K562 (cell line): ENCODE measurements around the gene HIP1R. TPM values are rescaled to one million over a fixed set of nuclear protein-coding genes. Genes with fewer than 3 reads are reported as not detected.

Source experiments
- ATAC-seq: fragments of 200-7000 bp; cut with Tn5 transposase; 3 replicates; pipeline ENCODE4 v1.9.1; 2020; ENCODE audit warnings: moderate library complexity
- BruUV-seq: library from RNA; stranded (reverse); fragments of 400-500 nt; replicated peaks from 2 replicates; lab custom pipeline; 2021; lab: Mats Ljungman, UMichigan
- CTCF ChIA-PET: fragments of 300-600 bp; formaldehyde crosslinking; extraction: SDS; loops from one replicate; lab custom pipeline; 2021; ENCODE audit warnings: low intra/inter-chr PET ratio; lab: Yijun Ruan, JAX
- POLR2A ChIA-PET: fragments of 300-600, 350-650 bp; sonication (Branson Sonifier 250); formaldehyde crosslinking; extraction: SDS; loops from one replicate; lab custom pipeline; 2021; ENCODE audit warnings: antibody characterized with exemption, inconsistent platforms; lab: Yijun Ruan, JAX
- DNase-seq, 4 experiments: peaks; one replicate each; pipeline versions ENCODE4 v3.0.0 to v3.0.0-alpha.2; 2011 to 2018; ENCODE audit warnings: low spot score in 3 of 4, mixed read lengths in 3 of 4; ENCODE audit errors: extremely low read depth in 1 of 4
- FAIRE-seq: peaks from 2 replicates; lab custom pipeline; 2011; peaks lifted over from hg19 to GRCh38; lab: Jason Lieb, UNC
- H2AFZ ChIP-seq: 2 replicates; pipeline ENCODE4 v1.6.0; 2011; ENCODE audit warnings: low read depth, low read length, control low read depth, inconsistent platforms
- H3K27ac ChIP-seq: fragments of 200-600 bp; 3 replicates; pipeline ENCODE4 v1.8.0; 2011; ENCODE audit warnings: low read depth, mild to moderate bottlenecking, control low read depth, inconsistent platforms, low read length, moderate library complexity, mixed read lengths; ENCODE audit errors: extremely low read depth
- H3K27me3 ChIP-seq, 2 experiments: fragments of 300-600 bp in 1 of 2; 2 replicates in 1 of 2; 3 replicates in 1 of 2; pipeline versions ENCODE4 v1.6.0 to v1.8.0; 2011; ENCODE audit warnings: inconsistent platforms in 2 of 2, low read length in 2 of 2, mild to moderate bottlenecking in 1 of 2, mixed read lengths in 1 of 2, moderate library complexity in 1 of 2; ENCODE audit not compliant: control insufficient read depth in 2 of 2, insufficient read depth in 2 of 2
- H3K36me3 ChIP-seq: fragments of 300-600 bp; 3 replicates; pipeline ENCODE4 v1.8.0; 2011; ENCODE audit warnings: mild to moderate bottlenecking, low read length, inconsistent platforms; ENCODE audit not compliant: control insufficient read depth, insufficient read depth
- H3K4me1 ChIP-seq, 2 experiments: fragments of 200-600 bp in 1 of 2; replicated peaks in 1 of 2; 2 replicates in 1 of 2; 3 replicates in 1 of 2; pipeline versions ENCODE4 v1.5.1 to v1.8.0; 2011; ENCODE audit warnings: inconsistent platforms in 2 of 2, low read length in 2 of 2, mild to moderate bottlenecking in 1 of 2, mixed read lengths in 1 of 2, moderate library complexity in 1 of 2; ENCODE audit not compliant: control insufficient read depth in 2 of 2, insufficient read depth in 2 of 2
- H3K4me2 ChIP-seq: 2 replicates; pipeline ENCODE4 v1.6.1; 2011; ENCODE audit warnings: low read length, control low read depth, inconsistent platforms, mixed read lengths; ENCODE audit not compliant: insufficient read depth
- H3K4me3 ChIP-seq: fragments of 200-600 bp; sonication (generic), shearing (Covaris generic); 2 replicates; pipeline ENCODE4 v1.5.1; 2016; ENCODE audit warnings: control low read depth, inconsistent platforms
- H3K79me2 ChIP-seq: fragments of 200-600 bp; 3 replicates; pipeline ENCODE4 v1.8.0; 2011; ENCODE audit warnings: low read length, inconsistent platforms; ENCODE audit not compliant: control insufficient read depth, insufficient read depth
- H3K9ac ChIP-seq, 2 experiments: 2 replicates each; pipeline versions ENCODE4 v1.6.0 to v1.6.1; 2011; ENCODE audit warnings: low read depth in 2 of 2, low read length in 2 of 2, control low read depth in 1 of 2, inconsistent platforms in 1 of 2, mild to moderate bottlenecking in 1 of 2, mixed read lengths in 1 of 2; ENCODE audit not compliant: insufficient read depth in 1 of 2
- H3K9me1 ChIP-seq: one replicate; pipeline ENCODE4 v1.6.0; 2011; ENCODE audit warnings: inconsistent platforms, mild to moderate bottlenecking, low read length, moderate library complexity; ENCODE audit not compliant: control insufficient read depth, insufficient read depth
- H3K9me3 ChIP-seq: replicated peaks from 2 replicates; pipeline ENCODE4 v1.5.1; 2011; ENCODE audit warnings: low read depth, low read length, inconsistent platforms; ENCODE audit not compliant: control insufficient read depth, insufficient read depth
- H4K20me1 ChIP-seq: replicated peaks from 2 replicates; pipeline ENCODE4 v1.6.1; 2011; ENCODE audit warnings: low read length, inconsistent platforms, mixed read lengths; ENCODE audit not compliant: control insufficient read depth, insufficient read depth
- ASH1L ChIP-seq: fragments of 450-650 bp; IDR thresholded peaks from 2 replicates; pipeline ENCODE4 v1.6.1; 2018; ENCODE audit warnings: borderline replicate concordance, mild to moderate bottlenecking, low read depth; ENCODE audit not compliant: partially characterized antibody
- HNRNPUL1 ChIP-seq: fragments of 200-400 bp; formaldehyde crosslinking; IDR thresholded peaks from 2 replicates; pipeline ENCODE4 v1.6.1; 2017; ENCODE audit warnings: low read length
- MCM7 ChIP-seq, 2 experiments: fragments of 450-650 bp; IDR thresholded peaks; 2 replicates each; pipeline ENCODE4 v1.6.1; 2016 to 2018
- MECOM ChIP-seq: fragments of 250-450 bp; sonication (Bioruptor Pico); IDR thresholded peaks from 2 replicates; pipeline ENCODE4 v1.8.0; 2022; ENCODE audit warnings: inconsistent platforms
- POLR2AphosphoS5 ChIP-seq: IDR thresholded peaks from 2 replicates; pipeline ENCODE4 v1.6.1; 2011; ENCODE audit warnings: mild to moderate bottlenecking, low read depth, low read length, moderate library complexity; ENCODE audit not compliant: control insufficient read depth, insufficient read depth
- SAFB2 ChIP-seq: fragments of 200-400 bp; formaldehyde crosslinking; IDR thresholded peaks from 2 replicates; pipeline ENCODE4 v1.6.1; 2018; ENCODE audit warnings: borderline replicate concordance, low read length, low read depth, moderate library complexity; ENCODE audit not compliant: severe bottlenecking
- SIN3B ChIP-seq: fragments of 450-650 bp; IDR thresholded peaks from 2 replicates; pipeline ENCODE4 v1.6.1; 2017; ENCODE audit warnings: low read depth, mild to moderate bottlenecking, moderate library complexity
- SMAD1 ChIP-seq: fragments of 150-350 bp; IDR thresholded peaks from 2 replicates; pipeline ENCODE4 v1.6.1; 2014; ENCODE audit warnings: low read length, low read depth; ENCODE audit not compliant: partially characterized antibody
- SMARCE1 ChIP-seq: fragments of 450-650 bp; IDR thresholded peaks from 2 replicates; pipeline ENCODE4 v1.7.1; 2016; ENCODE audit warnings: mild to moderate bottlenecking
- ZBED1 ChIP-seq: IDR thresholded peaks from 2 replicates; pipeline ENCODE4 v1.6.1; 2014
- ZC3H8 ChIP-seq: fragments of 450-650 bp; IDR thresholded peaks from 2 replicates; pipeline ENCODE4 v1.6.1; 2017
- ZFP1 ChIP-seq: fragments of 450-650 bp; formaldehyde crosslinking; IDR thresholded peaks from 2 replicates; pipeline ENCODE4 v1.4.0; 2020; ENCODE audit warnings: mild to moderate bottlenecking, mixed read lengths
- ZFPM2 ChIP-seq: fragments of 250-450 bp; sonication (Bioruptor Pico); IDR thresholded peaks from 2 replicates; pipeline ENCODE4 v1.5.1; 2022; ENCODE audit warnings: mild to moderate bottlenecking
- ZNF133 ChIP-seq: fragments of 250-450 bp; sonication (Bioruptor Pico); IDR thresholded peaks from 2 replicates; pipeline ENCODE4 v1.4.0; 2020; ENCODE audit warnings: mild to moderate bottlenecking
- ZNF3 ChIP-seq: fragments of 250-450 bp; sonication (Bioruptor Pico); IDR thresholded peaks from 2 replicates; pipeline ENCODE4 v1.5.0; 2021; ENCODE audit warnings: mild to moderate bottlenecking, moderate library complexity
- ZNF431 ChIP-seq: sonication (generic); formaldehyde crosslinking; IDR thresholded peaks from 2 replicates; pipeline ENCODE4 v1.8.0; 2022; ENCODE audit warnings: mild to moderate bottlenecking, missing genetic modification reagents
- ZNF507 ChIP-seq: conservative IDR thresholded peaks from 2 replicates; pipeline ENCODE4 v1.6.1; 2017; ENCODE audit warnings: missing genetic modification characterization, missing compliant biosample characterization
- WGBS: fragments of 100-300 bp; shearing (Covaris generic); methylation state at CpG from one replicate; pipeline ENCODE4 v1.1.6; 2016; ENCODE audit warnings: low coverage, mixed read lengths; ENCODE audit not compliant: insufficient coverage; ENCODE audit errors: missing lambda C conversion rate; 5-methylcytosine and 5-hydroxymethylcytosine counted together
- in situ Hi-C: fragments of 300-500 bp; cut with MboI; formaldehyde crosslinking; loops from 4 replicates; pipeline ENCODE4 v1.15.0; 2018; ENCODE audit warnings: inconsistent platforms, mixed read lengths
- intact Hi-C: fragments of 100-400 bp; cut with micrococcal nuclease; formaldehyde crosslinking; loops from 2 replicates; pipeline ENCODE4 v1.14.2; 2022
- polyA plus RNA-seq, 8 experiments: library from polyadenylated mRNA; depleted of rRNA in 4 of 8; stranded (reverse) in 5 of 8; unstranded in 3 of 8; fragments of >200 nt; fragmentation: Nextera tagmentation in 2 of 8; fragmentation: Illumina TruSeq in 1 of 8; extraction: Ambion mirVana in 2 of 8; extraction: Trizol in 1 of 8; gene quantifications; 2 replicates each; pipeline versions ENCODE4 v1.2.1 to v1.2.3, GENCODE V29; 2011 to 2014; ENCODE audit warnings: inconsistent platforms in 1 of 8, missing spikeins in 1 of 8
- total RNA-seq, 7 experiments: library from RNA; depleted of rRNA in 6 of 7; stranded (reverse); fragments of >200 nt in 6 of 7; fragmentation: Illumina TruSeq in 2 of 7; extraction: Trizol in 2 of 7; gene quantifications; 2 replicates each; pipeline versions ENCODE4 v1.2.1 to v1.2.3, GENCODE V29; 2011 to 2021; ENCODE audit warnings: low replicate concordance in 1 of 7
- TF ChIP-seq, protein P1 (sequence below): sonication (generic); formaldehyde crosslinking; IDR thresholded peaks from 2 replicates; pipeline ENCODE4 v1.8.1; 2022; ENCODE audit warnings: missing genetic modification reagents
- TF ChIP-seq, protein P2 (sequence below): sonication (generic); formaldehyde crosslinking; IDR thresholded peaks from 2 replicates; pipeline ENCODE4 v1.4.0; 2020; ENCODE audit warnings: mild to moderate bottlenecking, missing genetic modification reagents
- TF ChIP-seq, protein P3 (sequence below): fragments of 450-650 bp; IDR thresholded peaks from 2 replicates; pipeline ENCODE4 v1.6.1; 2018; ENCODE audit warnings: mild to moderate bottlenecking, low read depth; ENCODE audit not compliant: partially characterized antibody

Gene HIP1R
- total and polyA plus RNA-seq, 9 of the 15 experiments (the other 6 are each of a cell fraction or from before 2014, with no cell fraction given) = 0.15 to 31.0 (median 14.2) TPM

DNA sequence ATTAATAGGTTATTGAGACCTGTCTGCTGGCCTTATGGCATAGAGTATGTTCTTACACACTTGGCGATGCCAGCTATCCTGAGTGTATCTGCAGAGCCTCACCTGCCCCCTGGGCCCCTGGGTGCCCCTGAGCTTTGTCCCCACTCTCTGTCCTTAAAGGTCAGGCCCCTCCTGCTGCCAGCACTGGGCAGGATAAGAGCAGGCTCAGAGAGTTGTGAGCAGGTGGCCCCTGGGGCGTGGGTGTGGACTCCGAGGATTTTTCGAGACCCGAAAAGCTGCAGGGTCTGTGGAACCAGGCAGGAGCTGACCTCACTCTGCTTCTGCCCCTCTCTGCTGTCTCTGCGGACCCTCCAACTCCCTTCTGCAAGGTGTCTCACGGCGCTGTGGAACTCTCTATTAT lies 8.2 kb downstream of the HIP1R start:
- Histone ChIP-seq H3K4me1 (peaks cover 0 to 57% of the 10 kb centered on the region in 2 experiments; a peak in 2 of 5 replicates), H3K27ac (no peak overlapping the region), H3K4me3 (no peak overlapping the region), H3K36me3 (peaks cover 2% of the 10 kb centered on the region; the same call in 2 of the 3 replicates), H3K9me1 (no peaks in the 10 kb centered on the region), H3K9ac (no peak overlapping the region), H3K79me2 (no peaks in the 10 kb centered on the region), H3K4me2 (no peak overlapping the region; the same call in 1 of the 2 replicates), H3K27me3 (no peaks in the 10 kb centered on the region), H4K20me1 (peaks cover 41% of the 10 kb centered on the region), H2AFZ (no peak overlapping the region), H3K9me3 (no peaks in the 10 kb centered on the region)
- FAIRE-seq = no peak
- ChIA-PET POLR2A (interaction anchor here (0.8 to 1.9 kb wide), 2 partner anchors 10 to 15 kb away, joined by 4 to 5 read pairs; no protein-coding TSS in a partner anchor), CTCF (no interaction called here)
- TF ChIP-seq, protein P1, sequence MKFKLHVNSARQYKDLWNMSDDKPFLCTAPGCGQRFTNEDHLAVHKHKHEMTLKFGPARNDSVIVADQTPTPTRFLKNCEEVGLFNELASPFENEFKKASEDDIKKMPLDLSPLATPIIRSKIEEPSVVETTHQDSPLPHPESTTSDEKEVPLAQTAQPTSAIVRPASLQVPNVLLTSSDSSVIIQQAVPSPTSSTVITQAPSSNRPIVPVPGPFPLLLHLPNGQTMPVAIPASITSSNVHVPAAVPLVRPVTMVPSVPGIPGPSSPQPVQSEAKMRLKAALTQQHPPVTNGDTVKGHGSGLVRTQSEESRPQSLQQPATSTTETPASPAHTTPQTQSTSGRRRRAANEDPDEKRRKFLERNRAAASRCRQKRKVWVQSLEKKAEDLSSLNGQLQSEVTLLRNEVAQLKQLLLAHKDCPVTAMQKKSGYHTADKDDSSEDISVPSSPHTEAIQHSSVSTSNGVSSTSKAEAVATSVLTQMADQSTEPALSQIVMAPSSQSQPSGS (CRISPR knock-in tag) = no peak
- no peak for TF ChIP-seq ZNF507 (tag)
- no peak for TF ChIP-seq MECOM (CRISPR knock-in tag)
- TF ChIP-seq, protein P2, sequence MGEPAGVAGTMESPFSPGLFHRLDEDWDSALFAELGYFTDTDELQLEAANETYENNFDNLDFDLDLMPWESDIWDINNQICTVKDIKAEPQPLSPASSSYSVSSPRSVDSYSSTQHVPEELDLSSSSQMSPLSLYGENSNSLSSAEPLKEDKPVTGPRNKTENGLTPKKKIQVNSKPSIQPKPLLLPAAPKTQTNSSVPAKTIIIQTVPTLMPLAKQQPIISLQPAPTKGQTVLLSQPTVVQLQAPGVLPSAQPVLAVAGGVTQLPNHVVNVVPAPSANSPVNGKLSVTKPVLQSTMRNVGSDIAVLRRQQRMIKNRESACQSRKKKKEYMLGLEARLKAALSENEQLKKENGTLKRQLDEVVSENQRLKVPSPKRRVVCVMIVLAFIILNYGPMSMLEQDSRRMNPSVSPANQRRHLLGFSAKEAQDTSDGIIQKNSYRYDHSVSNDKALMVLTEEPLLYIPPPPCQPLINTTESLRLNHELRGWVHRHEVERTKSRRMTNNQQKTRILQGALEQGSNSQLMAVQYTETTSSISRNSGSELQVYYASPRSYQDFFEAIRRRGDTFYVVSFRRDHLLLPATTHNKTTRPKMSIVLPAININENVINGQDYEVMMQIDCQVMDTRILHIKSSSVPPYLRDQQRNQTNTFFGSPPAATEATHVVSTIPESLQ = no peak
- TF ChIP-seq POLR2AphosphoS5 = no peak
- TF ChIP-seq SAFB2 = no peak
- no peak for TF ChIP-seq SMAD1
- TF ChIP-seq ZNF3 (CRISPR knock-in tag) = no peak
- no peak for TF ChIP-seq ZBED1
- TF ChIP-seq ZFPM2 (CRISPR knock-in tag) = no peak
- TF ChIP-seq ZNF133 (CRISPR knock-in tag) = no peak
- TF ChIP-seq HNRNPUL1 = no peak
- TF ChIP-seq, protein P3, sequence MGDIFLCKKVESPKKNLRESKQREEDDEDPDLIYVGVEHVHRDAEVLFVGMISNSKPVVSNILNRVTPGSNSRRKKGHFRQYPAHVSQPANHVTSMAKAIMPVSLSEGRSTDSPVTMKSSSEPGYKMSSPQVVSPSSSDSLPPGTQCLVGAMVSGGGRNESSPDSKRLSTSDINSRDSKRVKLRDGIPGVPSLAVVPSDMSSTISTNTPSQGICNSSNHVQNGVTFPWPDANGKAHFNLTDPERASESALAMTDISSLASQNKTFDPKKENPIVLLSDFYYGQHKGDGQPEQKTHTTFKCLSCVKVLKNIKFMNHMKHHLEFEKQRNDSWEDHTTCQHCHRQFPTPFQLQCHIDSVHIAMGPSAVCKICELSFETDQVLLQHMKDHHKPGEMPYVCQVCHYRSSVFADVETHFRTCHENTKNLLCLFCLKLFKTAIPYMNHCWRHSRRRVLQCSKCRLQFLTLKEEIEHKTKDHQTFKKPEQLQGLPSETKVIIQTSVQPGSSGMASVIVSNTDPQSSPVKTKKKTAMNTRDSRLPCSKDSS = no peak
- no peak for TF ChIP-seq ASH1L
- TF ChIP-seq ZC3H8 = no peak
- TF ChIP-seq ZNF431 (CRISPR knock-in tag) = no peak
- TF ChIP-seq SIN3B = no peak
- no peak for TF ChIP-seq ZFP1 (CRISPR knock-in tag)
- no peak for TF ChIP-seq MCM7 (IDR thresholded peaks at IDR 0.05)
- no peak for TF ChIP-seq SMARCE1
- intact Hi-C loops = loop anchor here (10.0 kb wide), 1 partner anchor 49 kb away; no protein-coding TSS in a partner anchor
- ATAC-seq = no peak
- in situ Hi-C loops = no loop called here
- no peak for DNase-seq
- WGBS = 66% methylated on average over 5 of the region's 8 CpGs
- BruUV-seq = no TSS peak
